HG03196 (cell line): Measurements from ENCODE around the gene ZNF71.

Source experiments
- ATAC-seq: cut with Tn5 transposase; IDR thresholded peaks from one replicate; pipeline ENCODE4 v1.9.1; 2021; ENCODE audit not compliant: unreplicated experiment

ZNF71 gene

DNA sequence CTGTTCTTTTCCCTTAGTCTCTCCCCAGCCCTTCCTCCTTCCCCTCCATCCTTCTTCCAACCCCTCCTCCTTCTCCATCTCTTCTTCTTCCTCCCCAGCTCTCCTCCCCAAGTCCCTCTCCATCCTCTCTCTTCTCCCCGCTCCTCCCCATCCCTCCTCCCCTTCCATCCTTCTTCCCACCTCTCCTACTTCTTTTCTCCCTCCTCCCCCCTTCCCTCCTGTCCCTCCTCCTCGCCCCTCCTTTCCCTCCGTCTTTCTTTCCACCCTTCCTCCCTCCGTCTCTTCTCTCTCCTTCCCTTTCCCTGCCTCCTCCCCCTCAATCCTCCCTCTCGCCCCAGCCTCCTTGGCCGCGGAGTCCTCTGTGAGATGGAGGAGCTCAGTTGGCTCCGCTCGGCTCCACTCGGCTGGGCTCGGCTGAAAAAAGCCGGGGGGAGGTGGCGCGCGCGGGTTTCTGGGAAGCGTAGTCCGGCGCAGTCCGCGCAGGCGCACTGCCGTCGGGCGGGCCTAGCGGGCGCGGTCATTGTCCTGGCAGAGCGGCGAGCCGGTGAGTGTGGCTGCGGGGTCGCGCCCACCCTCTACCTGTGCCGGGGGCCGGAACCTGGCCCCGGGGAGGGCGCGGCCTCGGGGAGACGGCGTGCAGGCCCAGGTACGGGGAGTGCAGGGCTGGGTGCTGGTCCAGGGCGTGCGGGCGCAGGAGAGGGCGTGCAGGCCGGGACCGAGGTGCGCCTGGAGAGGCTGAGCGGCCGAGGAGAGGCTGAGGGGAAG lies at the start of gene ZNF71:
TSS of gene ZNF71 (plus strand) at position 520 of the 765 bp plus-strand sequence. CDS start 6,257 bp downstream, outside the sequence.
- ATAC-seq, result peak; percentile 88

DNA sequence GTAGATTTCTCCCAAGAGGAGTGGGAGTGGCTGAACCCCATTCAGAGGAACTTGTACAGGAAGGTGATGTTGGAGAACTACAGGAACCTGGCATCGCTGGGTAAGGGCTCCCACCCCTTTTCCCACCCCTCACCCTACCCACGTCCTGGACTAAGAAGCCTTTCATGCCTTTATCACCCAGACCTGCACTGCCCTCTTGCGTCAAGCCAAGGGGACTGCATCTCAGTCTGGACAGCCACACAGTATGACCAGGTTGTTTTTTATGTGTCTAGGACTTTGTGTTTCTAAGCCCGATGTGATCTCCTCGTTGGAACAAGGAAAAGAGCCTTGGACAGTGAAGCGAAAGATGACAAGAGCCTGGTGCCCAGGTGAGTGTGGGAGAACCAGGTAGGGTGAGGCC lies 47.6 kb upstream of the ZNF71 start:
- no peak for ATAC-seq

DNA sequence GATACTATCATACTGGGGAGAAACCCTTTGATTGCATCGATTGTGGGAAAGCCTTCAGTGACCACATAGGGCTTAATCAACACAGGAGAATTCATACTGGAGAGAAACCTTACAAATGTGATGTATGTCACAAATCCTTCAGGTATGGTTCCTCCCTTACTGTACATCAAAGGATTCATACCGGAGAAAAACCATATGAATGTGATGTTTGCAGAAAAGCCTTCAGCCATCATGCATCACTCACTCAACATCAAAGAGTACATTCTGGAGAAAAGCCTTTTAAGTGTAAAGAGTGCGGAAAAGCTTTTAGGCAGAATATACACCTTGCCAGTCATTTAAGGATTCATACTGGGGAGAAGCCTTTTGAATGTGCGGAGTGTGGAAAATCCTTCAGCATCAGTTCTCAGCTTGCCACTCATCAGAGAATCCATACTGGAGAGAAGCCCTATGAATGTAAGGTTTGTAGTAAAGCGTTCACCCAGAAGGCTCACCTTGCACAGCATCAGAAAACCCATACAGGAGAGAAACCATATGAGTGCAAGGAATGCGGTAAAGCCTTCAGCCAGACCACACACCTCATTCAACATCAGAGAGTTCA lies 40.7 kb upstream of the ZNF71 start:
- no peak for ATAC-seq

DNA sequence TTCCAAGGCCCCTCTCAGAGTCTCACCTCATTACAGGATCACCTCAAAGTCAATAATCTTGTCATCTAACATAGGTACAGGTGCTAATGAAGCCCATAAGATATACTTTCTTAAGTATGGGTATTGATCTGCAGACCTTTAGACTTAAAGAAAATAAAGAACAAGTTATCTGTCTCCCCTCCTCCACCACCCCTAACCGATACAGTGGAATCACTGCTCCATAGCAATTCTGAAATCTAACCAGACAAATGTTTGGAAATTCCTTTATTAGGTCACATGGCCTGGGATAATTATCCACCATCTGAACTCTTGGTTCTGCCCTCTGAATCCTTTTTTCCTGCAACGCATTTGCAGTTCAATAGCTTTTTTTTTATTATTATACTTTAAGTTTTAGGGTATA lies 32.3 kb upstream of the ZNF71 start:
- ATAC-seq, result no peak

DNA sequence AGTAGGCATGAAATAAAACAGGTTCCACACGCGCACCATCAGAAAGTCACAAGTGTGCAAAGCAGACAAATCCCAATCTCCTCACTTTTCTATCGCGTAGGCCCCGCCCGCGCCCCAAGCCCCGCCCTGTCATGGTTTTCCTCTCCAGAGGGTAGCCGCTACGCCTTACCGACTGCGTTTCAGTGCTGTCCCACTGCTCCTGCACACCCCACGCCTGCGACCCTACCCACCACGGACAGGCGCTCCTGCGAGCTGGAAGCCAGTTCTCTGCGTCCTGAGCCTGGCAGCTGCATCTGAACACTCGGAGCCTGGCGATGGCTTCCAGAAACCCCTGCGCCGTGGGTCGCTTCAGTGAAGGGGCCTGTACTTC lies 28.2 kb upstream of the ZNF71 start:
- peak; percentile 14 for ATAC-seq

DNA sequence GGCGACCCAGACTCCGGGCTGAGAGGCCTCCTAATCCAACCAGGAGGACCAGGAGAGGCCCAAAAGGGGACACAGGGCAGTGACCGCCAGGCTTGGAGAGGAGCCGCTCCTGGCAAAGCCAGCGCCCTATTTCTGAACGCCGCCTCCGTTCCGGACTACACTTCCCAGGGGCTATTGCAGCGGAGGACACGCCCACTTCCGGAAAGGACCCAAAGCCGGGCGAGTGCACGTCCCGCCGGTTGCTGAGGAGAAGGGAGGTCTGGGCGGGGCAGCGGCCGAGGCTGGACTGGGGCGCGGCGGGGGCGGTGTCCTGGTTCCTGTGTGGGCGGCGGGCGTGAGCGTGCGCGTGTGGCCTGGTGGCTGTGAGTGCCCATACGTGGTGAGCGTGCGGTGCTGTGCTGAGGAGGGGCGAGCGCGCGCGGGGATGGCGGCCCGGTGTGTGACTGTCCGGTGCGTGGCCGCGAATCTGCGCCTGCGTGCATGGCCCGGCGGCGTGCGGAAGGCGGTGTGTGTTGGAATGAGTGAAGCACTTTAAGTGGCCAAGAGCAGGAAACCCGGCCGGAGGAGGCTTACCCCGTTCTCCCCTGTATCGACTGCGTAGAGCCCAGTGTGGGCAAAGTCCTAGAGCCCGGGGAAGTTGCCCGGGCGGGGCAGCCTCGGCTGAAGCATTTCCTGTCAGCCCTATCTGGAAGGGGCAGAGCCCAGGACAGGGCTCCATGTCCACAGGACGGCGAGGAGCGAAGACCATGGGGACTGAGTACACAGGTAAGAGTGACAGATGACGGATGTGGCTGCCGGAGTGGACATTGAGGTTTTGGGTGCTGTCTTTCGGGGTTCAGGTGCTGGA lies 27.6 kb upstream of the ZNF71 start, which contains the start of gene ZNF470:
TSS of gene ZNF470 (plus strand) at position 195 of the 847 bp plus-strand sequence. CDS start 2,844 bp downstream, outside the sequence.
- peak; percentile 96 for ATAC-seq

DNA sequence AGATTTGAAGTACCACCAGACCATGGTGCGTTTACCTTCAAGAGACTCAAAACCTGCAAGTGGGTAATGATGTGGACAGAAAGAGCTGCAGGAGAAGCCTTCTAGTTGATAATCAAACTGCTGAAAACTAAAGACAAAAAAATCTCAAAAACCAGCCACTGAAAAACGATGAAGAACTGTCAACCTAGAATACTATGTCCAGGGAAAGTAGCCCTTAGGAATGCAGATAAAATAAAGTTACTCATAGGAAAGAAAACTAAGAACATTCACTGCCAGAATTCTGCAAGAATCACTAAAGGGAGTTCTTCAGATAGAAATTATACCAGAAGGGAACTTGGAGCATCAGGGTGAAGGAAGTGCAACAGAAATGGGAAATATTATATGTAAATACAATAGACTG lies 22.5 kb upstream of the ZNF71 start:
- no peak for ATAC-seq

DNA sequence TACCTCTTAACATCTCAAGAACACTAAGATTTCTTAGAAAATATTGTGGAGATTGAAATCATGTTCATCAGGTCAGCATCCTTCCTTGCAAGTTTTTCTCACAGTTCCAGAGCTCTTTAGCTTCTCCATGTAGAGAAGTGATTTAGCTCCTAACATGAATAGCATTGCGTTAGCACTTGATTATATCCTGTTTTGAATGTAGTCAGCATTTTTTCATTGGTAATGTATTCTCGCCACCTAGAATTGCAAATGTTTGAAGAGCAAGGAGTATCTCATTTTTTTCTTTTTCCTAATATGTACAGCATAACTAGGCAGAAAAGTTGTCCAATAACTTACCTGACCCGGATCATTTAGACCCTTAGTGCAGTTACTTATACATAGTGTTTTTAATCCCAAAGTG lies 21.2 kb upstream of the ZNF71 start:
- ATAC-seq, result no peak

DNA sequence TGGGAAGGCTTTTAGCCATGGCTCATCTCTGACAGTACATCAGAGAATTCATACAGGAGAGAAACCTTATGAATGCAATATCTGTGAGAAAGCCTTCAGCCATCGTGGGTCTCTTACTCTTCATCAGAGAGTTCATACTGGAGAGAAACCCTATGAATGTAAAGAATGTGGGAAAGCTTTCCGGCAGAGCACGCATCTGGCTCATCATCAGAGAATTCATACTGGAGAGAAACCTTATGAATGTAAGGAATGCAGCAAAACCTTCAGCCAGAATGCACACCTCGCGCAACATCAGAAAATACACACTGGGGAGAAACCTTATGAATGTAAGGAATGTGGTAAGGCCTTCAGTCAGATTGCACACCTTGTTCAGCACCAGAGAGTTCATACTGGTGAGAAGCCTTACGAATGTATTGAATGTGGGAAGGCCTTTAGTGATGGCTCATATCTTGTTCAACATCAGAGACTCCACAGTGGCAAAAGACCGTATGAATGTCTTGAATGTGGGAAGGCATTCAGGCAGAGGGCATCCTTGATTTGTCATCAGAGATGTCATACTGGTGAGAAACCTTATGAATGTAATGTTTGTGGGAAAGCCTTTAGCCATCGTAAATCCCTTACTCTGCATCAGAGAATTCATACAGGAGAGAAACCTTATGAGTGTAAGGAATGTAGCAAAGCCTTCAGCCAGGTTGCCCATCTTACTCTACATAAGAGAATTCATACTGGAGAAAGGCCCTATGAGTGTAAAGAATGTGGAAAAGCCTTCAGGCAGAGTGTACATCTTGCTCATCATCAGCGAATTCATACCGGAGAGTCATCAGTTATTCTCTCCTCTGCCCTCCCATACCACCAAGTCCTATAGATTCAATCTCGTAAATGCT lies 17.1 kb upstream of the ZNF71 start:
- ATAC-seq, result no peak

DNA sequence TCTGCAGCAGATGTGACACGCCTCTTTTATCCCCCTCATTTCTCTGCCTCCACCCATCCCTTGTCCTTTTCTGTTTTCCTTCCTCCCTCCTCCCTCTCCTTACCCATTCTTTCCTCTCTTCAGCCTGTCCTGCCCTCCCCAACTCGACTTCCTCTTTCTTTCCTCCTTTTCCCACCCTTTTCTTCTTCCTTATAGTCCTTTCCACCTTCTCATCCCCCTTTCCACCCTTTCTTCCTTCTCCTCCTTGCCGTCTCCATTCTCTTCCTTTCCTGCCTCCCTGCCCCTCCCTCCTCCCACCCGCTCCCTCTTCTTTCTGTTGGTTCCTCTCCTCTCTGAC lies 688 bp upstream of the ZNF71 start:
- no peak for ATAC-seq

DNA sequence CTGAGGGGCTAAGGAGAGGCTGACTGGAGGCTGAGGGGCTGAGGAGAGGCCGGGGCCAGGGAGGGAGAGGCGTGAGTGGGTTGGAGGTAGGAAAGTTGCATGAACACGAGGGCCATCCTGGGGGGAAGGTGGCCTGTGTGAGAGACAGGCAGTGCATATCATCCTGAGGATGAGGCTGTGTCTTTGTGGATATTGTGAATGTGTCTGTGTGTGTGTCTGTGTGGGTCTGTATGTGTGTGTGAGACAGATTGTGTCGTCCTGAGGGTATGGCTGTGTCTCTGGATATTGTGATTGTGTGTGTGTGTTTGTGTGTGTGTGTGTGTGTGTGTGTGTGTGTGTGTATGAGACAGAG lies 422 bp downstream of the ZNF71 start:
- peak; percentile 17 for ATAC-seq

DNA sequence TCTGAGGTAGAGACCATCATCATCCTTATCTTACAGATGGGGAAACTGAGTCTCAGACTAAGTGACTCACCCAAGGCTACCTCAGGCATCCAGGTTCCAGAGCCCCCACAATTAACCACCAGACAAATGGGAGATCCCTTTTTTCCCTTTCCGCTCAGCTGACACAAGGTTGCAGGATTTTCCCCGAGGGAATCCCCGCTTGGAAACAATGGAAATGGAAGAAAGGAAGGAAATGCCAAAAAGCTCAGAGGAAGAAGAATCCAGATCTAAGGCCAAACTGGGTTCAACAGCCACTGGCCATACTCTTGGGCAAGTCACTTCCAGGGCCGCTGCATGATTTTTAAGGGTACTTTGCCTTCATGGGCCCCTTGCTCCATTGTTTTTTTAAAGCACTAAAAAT lies 1.6 kb downstream of the ZNF71 start:
- no peak for ATAC-seq

DNA sequence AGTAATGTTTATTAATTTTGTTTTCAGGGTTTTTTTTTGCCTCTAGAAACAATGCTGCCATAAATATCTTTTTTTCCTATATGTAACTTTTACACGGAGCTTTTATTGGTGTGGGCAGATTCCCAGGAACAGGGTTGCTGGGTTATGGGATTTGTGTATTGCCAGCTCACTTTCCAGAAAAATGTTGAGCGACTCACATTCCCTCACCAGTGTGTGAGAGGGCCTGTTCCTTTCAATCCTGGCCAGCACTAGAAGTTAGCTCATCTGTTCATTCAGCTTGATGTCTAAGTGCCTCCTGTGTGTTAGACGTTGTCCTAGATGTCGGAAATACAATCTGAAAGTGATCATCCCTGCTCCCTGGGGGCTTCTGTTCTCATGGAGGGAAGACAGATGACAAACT lies 2.6 kb downstream of the ZNF71 start:
- ATAC-seq, result no peak

DNA sequence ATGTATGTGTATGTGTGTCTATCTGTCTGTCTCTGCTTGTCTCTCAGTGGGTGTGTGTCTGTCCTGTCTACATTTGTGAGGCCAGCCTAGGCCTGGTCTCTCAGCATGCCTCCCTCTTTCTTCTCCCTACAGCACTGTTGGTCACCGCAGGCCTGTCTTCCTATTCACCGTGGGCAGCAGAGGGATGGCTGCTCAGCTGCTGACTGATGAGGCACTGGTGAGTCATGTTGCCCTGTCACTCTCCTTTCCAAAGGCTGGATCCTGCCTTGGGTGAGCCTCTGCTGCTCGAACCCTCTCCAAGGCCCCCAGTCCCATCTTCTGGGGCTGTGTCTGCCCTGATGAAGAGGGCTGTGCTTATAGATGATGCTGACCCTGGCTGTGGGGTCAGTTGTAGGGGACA lies 6.3 kb downstream of the ZNF71 start:
- no peak for ATAC-seq

DNA sequence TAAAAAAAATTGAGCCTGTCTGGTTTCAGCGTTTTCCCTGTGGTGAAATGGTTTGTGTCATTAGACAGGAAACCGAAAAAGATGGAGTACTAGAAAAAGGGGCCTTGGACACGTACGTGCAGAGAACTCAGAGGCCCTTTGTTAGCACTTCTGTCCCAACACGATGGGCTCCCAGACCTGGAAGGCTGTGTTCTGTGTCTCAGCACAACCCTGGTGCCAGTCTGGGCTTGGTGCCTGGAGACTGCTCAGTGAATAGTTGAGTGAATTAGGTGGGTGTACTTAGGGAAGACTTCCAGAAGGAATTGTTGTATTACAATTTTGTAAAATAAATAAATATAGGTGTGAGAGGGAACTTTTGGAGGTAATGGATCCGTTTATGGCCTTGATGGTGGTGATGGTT lies 8.7 kb downstream of the ZNF71 start:
- no peak for ATAC-seq

DNA sequence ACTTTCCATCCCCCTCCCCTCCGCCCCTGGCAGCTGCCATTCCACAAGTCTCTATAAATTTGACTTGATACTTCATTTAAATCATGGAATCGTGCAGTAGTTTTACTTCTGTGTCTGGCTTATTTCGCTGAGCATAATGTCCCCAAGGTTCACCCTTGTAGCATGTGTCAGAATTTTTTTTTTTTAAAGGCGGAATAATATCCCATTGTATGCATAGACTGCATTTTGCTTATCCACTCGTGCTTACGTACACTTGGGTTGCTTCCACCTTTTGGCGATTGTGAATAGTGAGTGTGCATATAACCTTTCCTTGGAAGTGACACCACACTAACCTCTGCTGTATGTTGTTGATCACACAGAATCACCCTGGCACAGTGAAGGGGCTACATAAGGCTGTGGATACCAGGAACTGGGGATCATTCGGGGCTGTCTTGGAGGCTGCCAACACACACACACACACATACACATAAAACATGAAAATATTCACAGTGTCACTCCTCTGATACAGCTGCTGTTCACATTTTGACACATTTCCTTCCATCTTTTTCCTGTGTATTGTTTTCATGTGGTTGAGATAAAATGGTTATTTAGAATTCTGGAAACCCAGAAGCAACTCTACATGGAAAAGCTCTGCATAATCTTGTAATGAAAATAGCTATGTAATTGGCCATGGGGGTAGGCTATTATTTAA lies 13.3 kb downstream of the ZNF71 start:
- ATAC-seq, result no peak

DNA sequence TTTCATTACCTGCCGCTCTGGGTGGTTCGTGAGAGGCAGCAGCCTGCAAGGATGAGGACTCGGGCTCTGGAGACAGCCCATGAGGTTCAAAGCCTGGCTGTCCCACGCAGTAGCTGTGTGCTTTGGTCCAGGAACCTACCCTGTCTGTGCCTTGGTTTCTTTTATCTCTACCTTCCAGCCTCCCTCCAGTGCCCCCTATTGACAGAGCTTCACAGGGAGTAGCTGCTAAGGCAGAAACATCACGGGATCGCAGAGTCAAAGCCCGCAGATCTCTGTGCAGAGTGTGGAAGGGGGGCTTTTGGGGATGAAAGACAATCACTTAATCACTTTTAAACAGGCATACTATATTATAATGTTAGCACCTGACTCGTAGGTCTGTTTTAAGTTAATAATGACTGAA lies 16.2 kb downstream of the ZNF71 start:
- ATAC-seq, result no peak

DNA sequence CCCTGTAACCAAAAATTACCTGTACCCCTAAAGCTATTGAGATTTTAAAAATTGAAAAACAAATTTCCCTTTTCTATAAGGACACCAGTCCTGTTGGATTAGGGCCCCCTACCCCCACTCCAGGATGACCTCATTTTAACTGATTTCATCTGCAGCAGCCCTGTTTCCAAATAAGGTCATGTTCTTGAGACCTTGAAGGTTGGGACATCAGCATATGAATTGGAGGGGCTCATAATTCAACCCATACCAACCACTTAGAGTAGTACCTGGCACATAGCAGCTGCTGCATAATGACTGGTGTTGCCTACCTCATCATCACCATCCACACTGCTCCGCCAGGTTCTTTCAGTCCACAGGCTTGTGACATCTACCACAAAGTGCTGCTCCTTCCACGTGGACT lies 17.6 kb downstream of the ZNF71 start:
- no peak for ATAC-seq

DNA sequence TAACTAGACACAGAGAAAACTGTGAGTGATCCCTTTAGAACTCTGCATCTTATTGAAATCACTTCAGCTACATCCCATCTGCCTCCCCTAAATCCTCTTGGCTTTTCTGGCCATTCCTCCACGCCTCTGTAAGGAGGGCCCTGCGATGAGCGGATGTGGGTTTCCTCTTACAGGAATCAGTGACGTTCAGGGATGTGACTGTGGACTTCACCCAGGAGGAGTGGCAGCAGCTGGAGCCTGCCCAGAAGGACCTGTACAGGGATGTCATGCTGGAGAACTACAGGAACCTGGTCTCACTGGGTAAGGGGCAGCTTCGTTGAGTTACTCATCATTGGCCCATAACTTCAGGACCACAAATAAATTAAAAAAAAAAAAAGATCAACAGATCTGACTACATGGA lies 18.5 kb downstream of the ZNF71 start:
- ATAC-seq, result no peak

DNA sequence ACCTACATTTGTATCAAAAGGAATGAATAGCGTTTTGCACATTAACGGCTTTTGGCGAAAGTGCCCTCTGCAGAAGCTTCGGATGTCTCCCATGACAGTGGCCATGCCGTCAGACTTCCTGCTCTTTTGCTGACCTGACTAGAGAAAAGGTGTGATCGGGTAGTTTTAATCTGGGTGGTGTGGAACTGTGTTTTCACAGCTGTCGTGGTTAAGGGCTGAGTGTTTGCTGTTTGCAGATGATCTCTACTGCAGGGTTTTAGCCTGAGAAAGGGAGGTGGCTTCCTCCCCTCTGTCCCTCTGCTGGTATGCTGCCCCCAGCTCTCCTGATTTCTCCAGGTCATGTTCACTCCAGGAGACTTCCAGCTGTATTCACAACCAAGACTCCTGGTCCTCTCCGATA lies 22.4 kb downstream of the ZNF71 start:
- no peak for ATAC-seq

DNA sequence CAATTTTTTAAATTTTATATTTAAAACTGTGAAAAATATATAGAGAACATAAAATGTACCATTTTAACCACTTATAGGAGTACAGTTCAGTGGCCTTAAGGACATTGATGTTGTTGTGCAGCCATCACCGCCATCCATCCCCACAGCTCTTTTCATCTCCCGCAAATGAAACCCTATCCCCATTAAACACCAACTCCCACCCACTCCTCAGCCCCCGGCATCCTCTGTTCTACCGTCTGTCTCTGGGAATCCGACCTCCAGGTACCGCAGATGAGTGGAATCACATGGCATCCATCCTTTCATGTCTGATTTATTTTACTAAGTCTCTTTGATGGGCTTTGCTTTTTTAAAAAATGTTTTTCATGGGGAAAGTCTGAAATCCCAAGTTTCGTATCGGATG lies 24.0 kb downstream of the ZNF71 start:
- ATAC-seq, result no peak
